Measurements from ENCODE around the gene JCAD.
"Not testable (repeated sequence)": the region's sequence is repeated elsewhere in the genome, so short reads cannot be mapped to it uniquely, and the experiment has no call there.

JCAD gene

DNA sequence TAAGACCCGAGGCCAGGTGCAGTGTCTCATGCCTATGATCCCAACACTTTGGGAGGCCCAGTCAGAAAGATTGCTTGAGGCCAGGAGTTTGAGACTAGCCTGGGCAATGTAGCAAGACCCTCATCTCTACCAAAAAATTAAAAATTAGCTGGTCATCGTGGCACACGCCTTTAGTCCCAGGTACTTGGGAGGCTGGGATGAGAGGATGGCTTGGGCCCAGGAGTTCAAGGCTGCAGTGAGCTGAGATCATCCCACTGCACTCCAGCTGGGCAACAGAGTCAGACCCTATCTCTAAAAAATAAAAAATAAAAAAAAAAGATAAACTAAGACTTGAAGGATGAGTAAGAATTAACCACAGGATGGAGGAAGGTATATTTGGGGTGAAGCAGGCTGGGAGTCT lies 77.9 kb downstream of the JCAD start:
- DNase-seq, result no peak

DNA sequence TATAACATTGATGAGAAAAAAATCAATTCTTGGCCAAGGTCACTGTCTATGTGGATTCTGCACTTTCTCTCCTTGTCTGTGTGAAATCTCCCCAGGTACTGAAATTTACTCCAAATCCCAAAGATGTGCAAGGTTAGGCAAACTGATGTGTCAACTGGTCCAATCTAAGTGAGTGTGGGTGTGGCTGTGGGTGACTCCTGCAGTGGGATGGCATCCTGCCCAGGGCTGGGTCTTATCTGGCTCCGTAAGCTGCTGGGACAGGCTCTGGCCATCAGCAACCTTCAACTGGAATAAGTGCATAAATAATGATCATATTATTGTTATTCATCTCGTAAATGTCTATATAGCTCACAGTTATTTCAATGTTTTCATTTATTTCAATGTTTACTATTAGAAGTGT lies 79.3 kb downstream of the JCAD start:
- DNase-seq, result no peak

DNA sequence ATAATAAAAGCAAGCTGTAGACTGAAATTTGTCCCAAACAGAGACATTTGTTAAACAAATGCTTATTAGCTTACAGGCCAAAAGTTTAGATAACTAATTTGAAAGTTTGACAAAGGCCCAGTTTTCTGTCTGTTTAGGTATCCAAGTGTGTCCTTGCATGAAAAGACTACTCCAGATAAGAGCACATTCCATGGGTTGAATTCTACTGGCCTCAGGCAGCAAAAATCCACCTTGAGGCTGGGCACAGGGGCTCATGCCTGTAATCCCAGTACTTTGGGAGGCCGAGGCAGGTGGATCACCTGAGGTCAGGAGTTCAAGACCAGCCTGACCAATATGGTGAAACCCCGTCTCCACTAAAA lies 80.0 kb downstream of the JCAD start:
- DNase-seq, result not testable (repeated sequence)

DNA sequence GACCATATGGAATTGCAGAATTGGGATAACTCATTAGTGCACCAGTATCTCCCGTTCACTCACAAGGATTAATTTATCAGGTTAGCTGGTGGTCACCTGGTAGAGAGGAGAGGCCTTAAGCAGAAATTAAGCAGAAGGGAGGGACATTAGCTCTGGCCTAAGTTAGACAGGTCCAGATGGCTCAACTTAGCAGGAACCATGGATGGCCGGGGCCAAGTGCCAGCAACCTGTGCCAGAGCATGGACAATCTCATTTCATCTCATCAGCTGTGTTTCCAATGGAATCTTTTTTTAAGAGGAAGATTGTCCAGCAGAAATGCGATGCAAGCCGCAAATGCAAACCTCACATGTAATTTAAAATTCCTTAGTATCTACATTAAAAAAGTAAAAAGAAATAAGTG lies 82.2 kb downstream of the JCAD start:
- DNase-seq, result no peak

DNA sequence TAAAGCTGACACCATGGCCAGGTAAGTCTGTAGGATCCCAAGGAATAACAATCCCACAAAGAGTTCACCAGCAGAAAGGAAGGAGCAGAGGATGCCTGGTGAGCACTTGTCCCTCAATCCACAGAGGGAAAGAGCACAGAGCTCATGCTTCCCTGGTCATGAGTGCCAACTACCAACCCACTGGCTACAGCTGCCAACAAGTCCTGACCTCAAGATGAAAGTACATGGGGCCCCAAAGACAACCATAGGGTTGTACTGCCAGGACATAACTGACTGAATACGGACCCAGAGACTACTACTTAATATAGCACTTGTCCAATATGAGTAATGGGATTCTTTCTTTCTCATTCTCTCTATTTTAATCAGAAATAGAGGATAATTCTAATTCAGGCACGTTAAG lies 83.3 kb downstream of the JCAD start:
- no peak for DNase-seq

DNA sequence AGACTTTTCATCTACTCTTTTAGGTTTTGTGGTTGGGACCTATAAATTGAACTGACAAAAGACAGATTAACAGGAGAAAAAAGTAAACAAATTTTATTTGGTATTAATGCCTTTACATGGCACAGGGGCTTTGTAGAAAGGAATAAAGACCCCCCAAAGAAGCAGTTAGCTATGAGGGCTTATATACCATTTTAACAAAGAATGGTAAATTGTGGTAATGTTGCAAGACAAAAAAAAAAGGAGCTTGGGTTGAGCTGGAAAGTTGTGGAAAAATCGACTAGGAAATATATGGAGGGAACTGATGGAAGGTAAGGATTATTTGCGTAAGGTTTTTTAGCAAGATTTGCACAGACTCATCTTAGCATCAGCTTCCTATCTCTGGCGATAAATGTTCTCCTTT lies 84.6 kb downstream of the JCAD start:
- no peak for DNase-seq

DNA sequence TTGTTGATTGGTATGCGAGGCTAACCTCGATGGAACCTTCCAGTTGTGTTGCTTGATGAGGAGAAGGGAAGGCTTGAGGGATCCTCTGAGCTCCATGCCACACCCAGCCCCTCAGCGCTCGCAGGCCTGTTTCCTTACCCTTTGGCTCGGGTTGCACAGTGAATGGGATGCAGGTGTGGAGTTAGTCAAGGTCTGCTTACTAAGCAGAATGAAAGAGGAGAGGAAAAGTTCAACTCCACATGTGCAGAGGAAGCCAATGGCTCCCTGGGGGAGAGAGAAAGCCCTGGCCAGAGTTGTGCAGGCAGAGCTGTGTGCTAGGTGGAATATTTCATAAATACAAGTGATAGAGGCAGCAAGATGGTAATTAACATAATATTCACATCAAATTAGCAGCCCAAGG lies 85.5 kb downstream of the JCAD start:
- DNase-seq, result no peak

DNA sequence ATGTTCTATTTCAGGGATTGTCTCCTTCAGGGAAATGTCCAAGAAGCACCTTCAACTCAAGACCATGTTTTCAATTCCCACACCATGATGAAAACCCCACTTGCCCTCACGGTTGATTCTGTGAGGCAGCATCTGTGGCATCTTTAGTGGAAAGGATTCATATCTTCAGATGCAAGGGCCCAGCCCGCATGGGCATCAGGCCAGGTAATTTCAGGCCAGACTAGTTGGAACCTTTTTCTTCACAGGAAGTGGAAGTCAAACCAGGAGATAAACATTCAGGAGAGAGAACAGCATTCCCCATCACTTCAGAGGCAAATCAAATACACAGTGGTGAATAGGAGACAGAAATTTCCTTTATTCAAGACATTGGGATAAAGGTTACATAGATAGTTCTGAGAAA lies 88.8 kb downstream of the JCAD start:
- DNase-seq, result no peak

DNA sequence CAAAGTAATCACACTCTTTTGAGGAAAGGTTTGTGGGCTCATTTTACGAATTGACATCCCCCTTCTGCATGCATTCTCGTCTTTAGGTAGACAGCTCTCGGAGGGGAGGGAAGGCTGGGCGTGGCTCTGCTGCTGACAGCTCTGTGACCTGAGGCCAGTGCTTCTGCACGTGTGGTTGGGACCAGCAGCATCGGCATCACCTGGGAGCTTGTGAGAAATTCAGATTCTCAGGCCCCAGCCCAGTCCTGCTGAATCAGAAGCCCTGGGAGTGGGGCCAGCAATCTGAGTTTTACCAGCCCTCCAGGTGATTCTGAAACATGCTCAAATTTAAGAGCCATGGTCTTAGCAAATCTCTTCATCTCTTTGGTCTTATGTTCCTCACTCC lies 89.4 kb downstream of the JCAD start:
- DNase-seq, result no peak

DNA sequence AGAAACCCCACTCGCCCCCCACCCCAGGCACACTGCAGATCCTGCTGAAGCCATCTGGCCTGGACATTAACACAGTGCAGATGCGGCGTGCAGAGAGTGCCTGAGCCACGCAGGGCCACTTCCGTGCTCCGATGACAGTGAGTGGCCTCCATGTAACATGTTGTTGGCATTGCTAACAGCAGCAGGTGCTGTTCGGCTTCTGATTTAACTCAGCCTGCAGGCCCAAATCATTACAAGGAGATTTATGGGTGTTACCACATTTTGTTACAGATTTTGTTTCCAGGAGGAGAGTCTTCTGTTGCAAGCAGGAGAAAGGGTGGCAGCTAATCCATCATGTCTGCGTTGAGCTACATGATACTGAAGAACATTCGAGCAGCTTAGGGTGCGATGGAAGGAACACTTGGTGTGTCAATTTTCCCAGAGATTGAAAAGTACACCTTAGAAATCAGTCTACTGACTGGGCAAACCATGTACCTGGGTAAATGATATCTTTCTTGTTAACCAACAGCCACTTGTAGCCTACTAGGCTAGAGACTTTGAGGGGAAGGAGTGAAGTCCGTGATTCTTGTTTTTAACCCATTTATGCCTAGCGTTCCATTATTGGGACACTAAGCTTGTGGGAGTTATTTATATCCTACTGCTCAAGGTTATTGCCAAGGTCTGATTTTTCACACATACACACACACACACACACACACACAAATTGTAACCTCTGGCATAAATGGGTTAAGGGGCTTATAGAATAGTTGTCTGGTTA lies 90.0 kb downstream of the JCAD start:
- DNase-seq, result no peak

DNA sequence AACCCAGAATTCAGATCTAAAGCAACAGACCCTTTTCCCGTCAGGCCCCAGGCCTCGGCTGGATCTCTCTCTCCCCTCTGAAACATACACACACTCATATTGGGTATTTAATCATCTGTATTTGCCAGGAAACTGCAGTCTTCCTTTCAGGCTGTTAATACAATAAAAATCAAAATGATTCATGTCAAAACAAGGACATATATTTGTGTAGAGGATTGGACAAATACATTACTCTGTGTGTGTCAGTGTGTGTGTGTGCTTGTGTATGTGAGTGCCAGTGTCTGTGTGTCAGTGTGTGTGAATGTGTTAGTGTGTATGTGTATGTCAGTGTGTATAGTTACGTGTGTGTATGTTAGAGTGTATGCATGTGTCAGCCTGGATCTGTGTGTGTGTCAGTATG lies 90.8 kb downstream of the JCAD start:
- DNase-seq, result no peak

DNA sequence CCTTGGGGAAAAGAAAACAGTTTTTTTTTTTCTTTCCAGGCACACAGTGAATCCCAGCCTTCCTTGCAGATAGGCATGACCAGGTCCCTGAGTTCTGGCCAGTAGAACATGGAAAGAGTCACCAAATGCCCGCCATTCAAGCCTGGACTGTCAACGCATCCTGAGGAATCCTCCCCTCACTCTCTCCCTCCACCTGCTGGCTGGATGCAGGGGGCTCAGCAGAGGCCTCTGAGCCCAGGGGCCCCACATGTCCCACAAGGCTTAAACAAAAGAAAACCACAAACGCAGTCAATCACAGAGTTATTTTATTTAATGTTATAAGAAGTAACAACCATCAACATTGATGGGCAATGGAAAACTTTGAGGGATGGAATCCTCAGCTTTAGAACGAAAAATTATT lies 93.1 kb downstream of the JCAD start:
- no peak for DNase-seq
